HG03280 (cell line): ENCODE data around the gene CYP27C1.
A peak's percentile ranks its signal among the peaks of the same experiment; 100 is the strongest.
"Not testable (repeated sequence)": the region's sequence is repeated elsewhere in the genome, so short reads cannot be mapped to it uniquely, and the experiment has no call there.

Source experiments
- ATAC-seq: cut with Tn5 transposase; IDR thresholded peaks from one replicate; pipeline ENCODE4 v1.9.1; 2021; ENCODE audit warnings: mild to moderate bottlenecking, moderate library complexity; ENCODE audit not compliant: unreplicated experiment

Gene CYP27C1

DNA sequence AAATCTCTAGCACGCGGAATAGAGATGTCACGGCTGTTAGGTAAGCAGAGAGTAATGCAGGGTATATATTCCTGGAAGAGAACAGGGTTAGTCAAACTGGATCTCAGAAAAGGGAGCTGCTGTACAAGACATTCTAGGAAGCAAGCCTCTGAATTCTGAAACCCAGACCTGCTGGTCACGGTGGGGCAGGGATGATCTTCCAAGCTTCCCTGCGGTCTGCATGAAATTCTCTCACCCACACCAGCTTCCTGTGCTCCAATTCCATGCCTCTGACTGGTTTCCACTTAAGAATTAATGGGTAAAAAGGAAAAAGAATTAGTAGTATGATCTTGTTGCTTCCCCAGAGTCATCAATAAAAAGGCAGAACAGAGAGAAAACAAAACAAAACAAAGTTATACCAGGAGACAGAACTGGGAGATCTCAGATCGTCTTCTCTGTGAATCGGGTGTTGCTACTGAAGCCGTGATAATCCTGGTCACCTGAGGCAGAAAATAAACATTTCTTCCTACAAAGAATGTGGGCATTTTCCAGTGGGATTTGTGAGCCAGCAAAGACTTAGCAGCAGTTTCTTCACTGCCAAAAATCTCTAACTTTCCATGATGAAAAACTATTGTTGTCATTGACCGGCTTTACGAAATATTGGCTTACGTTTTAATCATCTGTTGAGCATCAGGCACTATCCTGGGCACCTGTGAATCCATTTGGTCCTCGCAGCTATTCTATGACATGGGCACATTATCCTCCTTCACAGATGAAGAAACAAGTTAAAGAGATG, 5.3 kb upstream of the CYP27C1 start:
- ATAC-seq = no peak

DNA sequence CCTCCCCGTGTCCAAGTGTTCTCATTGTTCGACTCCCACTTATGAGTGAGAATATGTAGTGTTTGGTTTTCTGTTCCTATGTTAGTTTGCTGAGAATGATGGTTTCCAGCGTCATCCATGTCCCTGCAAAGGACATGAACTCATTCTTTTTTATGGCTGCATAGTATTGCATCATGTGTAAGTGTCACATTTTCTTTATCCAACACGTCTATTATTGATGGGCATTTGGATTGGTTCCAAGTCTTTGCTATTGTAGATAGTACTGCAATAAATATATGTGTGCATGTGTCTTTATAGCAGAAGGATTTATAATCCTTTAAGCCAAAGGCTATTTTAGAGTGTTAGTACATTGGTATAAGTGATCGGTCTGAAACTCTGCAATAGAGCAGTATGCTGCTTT, 4.0 kb upstream of the CYP27C1 start:
- ATAC-seq = not testable (repeated sequence)

GRCh38 chr2:127220768-127221527, 849 bp upstream of the CYP27C1 start:
- ATAC-seq = no peak

- ATAC-seq = no peak
Observed at GRCh38 chr2:127219171-127220070, 678 bp downstream of the CYP27C1 start.

- no peak for ATAC-seq
Observed at GRCh38 chr2:127218812-127219170, 1.3 kb downstream of the CYP27C1 start.

DNA sequence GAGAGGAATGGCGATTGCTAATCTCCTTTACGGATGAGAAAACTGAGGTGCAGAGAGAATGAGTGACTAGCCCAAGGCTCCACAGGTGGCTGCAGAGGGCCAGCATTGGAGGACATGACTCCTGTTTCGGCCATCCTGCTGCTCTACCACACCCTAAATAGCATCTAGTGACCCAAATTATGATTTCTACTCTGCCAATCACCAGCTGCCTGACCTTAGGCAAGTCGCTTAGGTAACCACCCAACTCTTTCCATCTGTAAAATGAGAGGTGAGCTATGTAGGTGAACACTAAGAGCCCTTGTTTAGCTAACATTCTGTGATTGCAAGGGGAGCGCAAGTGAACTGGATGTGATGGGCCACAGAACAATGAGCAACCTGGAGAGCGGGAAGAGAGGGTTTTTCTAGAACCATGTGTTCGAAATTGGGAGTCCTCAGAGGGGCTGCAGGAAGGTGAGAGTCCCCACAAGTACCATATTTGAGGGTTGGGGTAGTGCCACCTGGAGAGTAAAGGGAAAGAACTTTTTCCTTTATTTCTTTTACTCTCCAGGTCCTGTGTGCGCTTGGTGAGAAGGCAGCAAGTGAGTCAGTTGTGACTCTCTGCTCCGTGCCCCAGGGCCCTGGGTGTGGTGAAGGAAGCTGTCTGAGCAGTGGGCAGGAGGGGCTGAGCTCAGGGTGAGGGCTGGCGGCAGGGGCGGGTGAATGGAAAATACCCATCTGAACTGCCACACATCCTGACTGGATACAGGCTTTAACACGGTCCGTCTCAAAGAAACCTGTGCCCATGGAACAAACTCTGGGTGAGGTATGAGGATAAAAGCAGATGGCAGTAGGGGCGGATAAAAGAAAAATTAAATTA, 2.4 kb downstream of the CYP27C1 start:
- no peak for ATAC-seq

DNA sequence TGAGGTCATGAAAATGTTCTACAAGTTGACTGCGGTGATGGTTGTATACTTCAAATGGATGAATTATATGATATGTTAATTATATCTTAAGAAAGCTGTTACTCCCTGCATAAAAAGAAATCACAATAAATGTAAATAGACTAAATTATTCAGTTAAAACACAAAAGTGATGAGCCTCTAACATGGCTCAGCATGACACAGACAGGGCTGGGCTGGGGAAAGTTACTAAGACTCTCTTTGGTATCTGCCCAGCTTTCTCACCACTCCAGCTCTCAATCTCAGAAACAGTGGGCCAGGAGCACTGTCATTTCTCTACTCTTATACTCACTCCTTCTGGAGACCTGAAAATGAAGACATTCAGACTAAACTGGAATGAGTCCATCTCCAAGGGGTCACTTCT, 3.5 kb downstream of the CYP27C1 start:
- ATAC-seq = no peak

DNA sequence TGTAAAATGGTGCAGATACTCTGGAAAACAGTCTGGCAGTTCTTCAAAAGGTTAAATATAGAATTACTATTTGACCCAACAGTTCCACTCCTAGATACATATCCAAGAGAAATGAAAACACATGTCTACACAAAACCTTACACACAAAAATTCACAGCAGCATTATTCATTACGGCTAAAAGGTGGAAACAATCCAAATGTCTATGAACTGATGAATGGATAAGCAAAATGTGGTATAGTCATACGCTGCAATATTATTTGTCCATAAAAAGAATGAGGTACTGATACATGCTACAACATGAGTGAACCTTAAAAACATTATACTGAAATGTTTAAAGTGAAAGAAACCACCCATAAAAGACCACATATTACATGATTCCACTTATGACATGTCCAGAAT, 4.0 kb downstream of the CYP27C1 start:
- ATAC-seq = no peak

- not testable (repeated sequence) for ATAC-seq
Observed at GRCh38 chr2:127214201-127214600, 5.9 kb downstream of the CYP27C1 start.

- no peak for ATAC-seq
Observed at GRCh38 chr2:127208313-127208712, 11.8 kb downstream of the CYP27C1 start.

- ATAC-seq = no peak
Observed at GRCh38 chr2:127205218-127206125, 14.6 kb downstream of the CYP27C1 start.

DNA sequence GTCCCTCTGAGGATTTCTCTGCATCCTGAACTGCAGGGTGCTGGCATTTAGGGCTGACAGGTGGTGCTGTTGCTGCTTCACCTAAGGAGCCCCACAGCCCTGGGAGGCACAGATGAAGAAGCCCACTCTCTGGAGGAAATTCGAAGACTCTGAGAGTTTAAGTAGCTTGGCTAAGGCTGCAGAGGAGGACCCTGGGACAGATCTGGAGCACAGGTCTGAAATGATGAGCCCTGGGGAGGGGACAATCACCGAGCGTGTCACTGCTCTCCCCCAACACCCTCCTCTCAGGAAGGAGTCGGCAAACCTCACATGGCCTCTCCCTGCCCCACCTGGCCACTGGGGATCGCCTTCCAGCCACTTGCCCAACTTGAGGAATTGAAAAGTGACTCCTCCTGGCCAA, 18.6 kb downstream of the CYP27C1 start:
- no peak for ATAC-seq

DNA sequence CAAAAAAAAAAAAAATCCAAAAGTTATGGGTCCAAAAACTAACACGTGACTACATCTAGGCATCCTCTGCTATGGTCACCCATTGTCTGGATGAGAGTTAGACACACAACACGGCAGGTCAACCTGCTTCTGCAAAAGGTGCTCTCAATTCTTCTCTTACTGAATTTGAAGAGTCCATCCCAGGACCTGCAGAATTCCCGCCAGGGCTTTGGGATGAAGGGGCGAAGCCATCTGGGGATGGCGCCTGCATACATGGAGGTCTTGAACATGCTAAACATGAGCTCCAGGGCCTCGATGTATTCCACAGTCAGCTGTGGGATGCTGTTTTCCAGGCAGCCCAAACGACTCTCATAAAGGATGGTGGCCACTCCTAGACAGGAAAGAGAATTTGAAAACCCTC, 19.1 kb downstream of the CYP27C1 start:
- no peak for ATAC-seq

DNA sequence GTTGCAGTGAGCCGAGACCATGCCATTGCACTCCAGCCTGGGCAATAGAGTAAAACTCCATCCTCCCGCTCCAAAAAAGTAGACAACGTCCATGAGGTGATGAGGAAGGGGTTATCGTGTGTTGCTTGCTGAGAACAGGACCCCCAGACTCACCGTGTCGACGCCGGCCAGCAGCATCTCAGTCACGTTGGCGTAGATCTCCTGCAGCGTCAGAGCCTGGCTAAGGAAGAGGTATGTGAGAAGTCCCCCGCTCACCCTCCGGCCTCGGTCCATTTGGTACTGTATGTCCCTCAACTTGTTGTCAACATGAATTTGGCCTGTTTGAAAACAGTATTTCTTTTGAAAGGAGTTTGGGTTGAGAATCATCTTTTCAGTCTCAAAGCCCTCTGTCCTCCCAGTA, 20.9 kb downstream of the CYP27C1 start:
- no peak for ATAC-seq

GRCh38 chr2:127197475-127198385, 22.4 kb downstream of the CYP27C1 start:
- peak; percentile 84 for ATAC-seq

DNA sequence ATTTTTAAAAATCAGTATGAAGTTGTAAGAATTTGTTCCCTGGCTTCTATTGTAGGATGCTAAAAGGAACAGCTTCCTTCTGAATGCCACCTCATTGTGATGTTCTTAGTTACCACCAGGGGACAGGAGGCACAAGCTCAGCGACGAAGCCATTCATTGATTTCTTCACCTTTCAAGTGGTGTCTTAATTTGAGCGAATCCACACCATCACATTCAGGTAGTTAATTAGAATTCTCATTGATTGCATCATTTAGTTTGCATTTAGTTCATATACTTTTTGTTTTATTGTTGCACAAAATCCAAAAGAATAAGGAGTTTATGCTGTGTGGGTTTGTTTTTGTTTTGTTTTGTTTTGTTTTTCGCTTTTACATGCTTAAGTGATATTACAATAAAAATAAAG, 23.1 kb downstream of the CYP27C1 start:
- ATAC-seq = no peak

GRCh38 chr2:127196549-127196948, 23.6 kb downstream of the CYP27C1 start:
- ATAC-seq = no peak
